ENCODE measurements around the gene MALRD1.
A peak's percentile ranks its signal among the peaks of the same experiment; 100 is the strongest.
"Not testable (repeated sequence)": the region's sequence is repeated elsewhere in the genome, so short reads cannot be mapped to it uniquely, and the experiment has no call there.

MALRD1 gene

GRCh38 chr10:19713800-19714525 lies 665.4 kb downstream of the MALRD1 start:
- no peak for DNase-seq (ENCODE audit: low spot score)

GRCh38 chr10:19719284-19719683 lies 670.7 kb downstream of the MALRD1 start:
- peak; percentile 6 for DNase-seq (ENCODE audit: low spot score)

- no peak for DNase-seq (ENCODE audit: low spot score)
Measured at GRCh38 chr10:19724287-19724686, 675.7 kb downstream of the MALRD1 start.

- no peak for DNase-seq (ENCODE audit: low spot score)
Measured at GRCh38 chr10:19728376-19728775, 679.8 kb downstream of the MALRD1 start.

- no peak for DNase-seq (ENCODE audit: low spot score)
Measured at GRCh38 chr10:19728964-19729363, 680.4 kb downstream of the MALRD1 start.

- DNase-seq (ENCODE audit: low spot score): no peak
Measured at GRCh38 chr10:19730167-19730906, 681.7 kb downstream of the MALRD1 start.

- no peak for DNase-seq (ENCODE audit: low spot score)
Measured at GRCh38 chr10:19730907-19731217, 682.3 kb downstream of the MALRD1 start.

GRCh38 chr10:19731560-19731959 lies 683.0 kb downstream of the MALRD1 start:
- no peak for DNase-seq (ENCODE audit: low spot score)

GRCh38 chr10:19738440-19738839 lies 689.8 kb downstream of the MALRD1 start:
- DNase-seq (ENCODE audit: low spot score): no peak

- DNase-seq (ENCODE audit: low spot score): not testable (repeated sequence)
Measured at GRCh38 chr10:19739232-19739631, 690.6 kb downstream of the MALRD1 start.

GRCh38 chr10:19742144-19742543 lies 693.5 kb downstream of the MALRD1 start:
- DNase-seq (ENCODE audit: low spot score): not testable (repeated sequence)

- DNase-seq (ENCODE audit: low spot score): no peak
Measured at GRCh38 chr10:19745672-19746071, 697.1 kb downstream of the MALRD1 start.

- peak; percentile 48 for DNase-seq (ENCODE audit: low spot score)
Measured at GRCh38 chr10:19749185-19749729, 700.7 kb downstream of the MALRD1 start.

GRCh38 chr10:19750972-19751371 lies 702.4 kb downstream of the MALRD1 start:
- DNase-seq (ENCODE audit: low spot score): no peak

GRCh38 chr10:19756919-19757318 lies 708.3 kb downstream of the MALRD1 start:
- no peak for DNase-seq (ENCODE audit: low spot score)

GRCh38 chr10:19762026-19762425 lies 713.4 kb downstream of the MALRD1 start:
- peak; percentile 22 for DNase-seq (ENCODE audit: low spot score)

- DNase-seq (ENCODE audit: low spot score): no peak
Measured at GRCh38 chr10:19764111-19764510, 715.5 kb downstream of the MALRD1 start.

- peak; percentile 68 for DNase-seq (ENCODE audit: low spot score)
Measured at GRCh38 chr10:19767876-19768275, 719.3 kb downstream of the MALRD1 start.

GRCh38 chr10:19769826-19770225 lies 721.2 kb downstream of the MALRD1 start:
- DNase-seq (ENCODE audit: low spot score): not testable (repeated sequence)

- DNase-seq (ENCODE audit: low spot score): no peak
Measured at GRCh38 chr10:19772972-19773371, 724.4 kb downstream of the MALRD1 start.

- no peak for DNase-seq (ENCODE audit: low spot score)
Measured at GRCh38 chr10:19775296-19775695, 726.7 kb downstream of the MALRD1 start.

- no peak for DNase-seq (ENCODE audit: low spot score)
Measured at GRCh38 chr10:19777806-19778205, 729.2 kb downstream of the MALRD1 start.

- DNase-seq (ENCODE audit: low spot score): no peak
Measured at GRCh38 chr10:19778996-19779395, 730.4 kb downstream of the MALRD1 start.

Measured in kidney tubule cell (primary cell).